CD14-positive monocyte (primary cell): Measurements from ENCODE around the gene ASTN2. TPM values are rescaled to one million over a fixed set of nuclear protein-coding genes. Genes with fewer than 3 reads are reported as not detected.

Source experiments
- DNase-seq, 3 donors: peaks; one replicate each; pipeline ENCODE4 v3.0.0-alpha.2; 2011 to 2022
- H2AFZ ChIP-seq: 2 replicates; pipeline ENCODE4 v1.6.0; 2012; ENCODE audit warnings: mild to moderate bottlenecking, low read depth, low read length, inconsistent platforms; ENCODE audit not compliant: insufficient read depth, poor library complexity, severe bottlenecking
- H3K27ac ChIP-seq, 2 donors: 1 replicate in 1 of 2; 2 replicates in 1 of 2; pipeline ENCODE4 v1.5.1; 2012 to 2013; ENCODE audit warnings: low read length in 2 of 2, control low read depth in 1 of 2, inconsistent platforms in 1 of 2, low read depth in 1 of 2, mild to moderate bottlenecking in 1 of 2
- H3K27me3 ChIP-seq, 2 donors: one replicate each; pipeline versions ENCODE4 v1.6.0 to v1.6.1; 2011 to 2013; ENCODE audit warnings: low read length in 2 of 2; ENCODE audit not compliant: control insufficient read depth in 2 of 2, insufficient read depth in 2 of 2
- H3K36me3 ChIP-seq, 2 donors: replicated peaks in 1 of 2; 1 replicate in 1 of 2; 2 replicates in 1 of 2; pipeline versions ENCODE4 v1.5.1 to v1.6.1; 2012 to 2013; ENCODE audit warnings: low read length in 2 of 2, control low read depth in 1 of 2, inconsistent platforms in 1 of 2, mild to moderate bottlenecking in 1 of 2; ENCODE audit not compliant: insufficient read depth in 2 of 2, control insufficient read depth in 1 of 2
- H3K4me1 ChIP-seq, 2 donors: 1 replicate in 1 of 2; 2 replicates in 1 of 2; pipeline versions ENCODE4 v1.5.1 to v1.6.1; 2012 to 2013; ENCODE audit warnings: low read length in 2 of 2, control low read depth in 1 of 2, inconsistent platforms in 1 of 2, mild to moderate bottlenecking in 1 of 2, moderate library complexity in 1 of 2; ENCODE audit not compliant: insufficient read depth in 2 of 2, control insufficient read depth in 1 of 2
- H3K4me2 ChIP-seq: replicated peaks from 2 replicates; pipeline ENCODE3; 2012; ENCODE audit warnings: low read length, moderate library complexity, mild to moderate bottlenecking; ENCODE audit not compliant: poor library complexity, severe bottlenecking; ENCODE audit errors: extremely low read depth
- H3K4me3 ChIP-seq, 3 experiments: fragments of 200-600 bp in 1 of 3; sonication (generic) in 1 of 3; replicated peaks in 1 of 3; 1 replicate in 2 of 3; 2 replicates in 1 of 3; pipeline ENCODE4 v1.5.1; 2011 to 2013; ENCODE audit warnings: low read length in 3 of 3, mild to moderate bottlenecking in 3 of 3, control low read depth in 2 of 3, low read depth in 2 of 3, inconsistent platforms in 1 of 3, moderate library complexity in 1 of 3
- H3K79me2 ChIP-seq: 2 replicates; pipeline ENCODE4 v1.6.0; 2012; ENCODE audit warnings: mild to moderate bottlenecking, control low read depth, inconsistent platforms, low read length, moderate library complexity; ENCODE audit not compliant: insufficient read depth
- H3K9ac ChIP-seq: 2 replicates; pipeline ENCODE4 v1.6.0; 2017; ENCODE audit warnings: low read length, mild to moderate bottlenecking; ENCODE audit not compliant: insufficient read depth, poor library complexity, severe bottlenecking
- H3K9me3 ChIP-seq, 2 donors: replicated peaks in 1 of 2; 1 replicate in 1 of 2; 2 replicates in 1 of 2; pipeline versions ENCODE4 v1.5.1 to v1.6.1; 2012 to 2013; ENCODE audit warnings: low read length in 2 of 2, control low read depth in 1 of 2; ENCODE audit not compliant: control insufficient read depth in 1 of 2, insufficient read depth in 1 of 2
- H4K20me1 ChIP-seq: 2 replicates; pipeline ENCODE4 v1.6.0; 2012; ENCODE audit warnings: mild to moderate bottlenecking, low read length, control low read depth, moderate library complexity; ENCODE audit not compliant: insufficient read depth
- H3K27ac Mint-ChIP-seq, 7 donors: one replicate each; pipeline ENCODE4 v1.8.0; 2020; ENCODE audit warnings: mild to moderate bottlenecking in 7 of 7, mixed read lengths in 7 of 7, moderate library complexity in 6 of 7, inconsistent platforms in 2 of 7
- H3K27me3 Mint-ChIP-seq, 3 donors: one replicate each; pipeline ENCODE4 v1.8.0; 2021 to 2022; ENCODE audit warnings: low read depth in 3 of 3, mild to moderate bottlenecking in 3 of 3, mixed read lengths in 3 of 3, moderate library complexity in 3 of 3, inconsistent platforms in 1 of 3
- H3K36me3 Mint-ChIP-seq, 2 donors: one replicate each; pipeline ENCODE4 v1.8.0; 2020; ENCODE audit warnings: mixed read lengths in 2 of 2, inconsistent platforms in 1 of 2, mild to moderate bottlenecking in 1 of 2
- H3K4me1 Mint-ChIP-seq: one replicate; pipeline ENCODE4 v1.8.0; 2020; ENCODE audit warnings: mild to moderate bottlenecking, mixed read lengths
- H3K4me3 Mint-ChIP-seq, 2 donors: one replicate each; pipeline ENCODE4 v1.8.0; 2020; ENCODE audit warnings: mild to moderate bottlenecking in 2 of 2, mixed read lengths in 2 of 2, moderate library complexity in 1 of 2
- H3K9me3 Mint-ChIP-seq, 7 donors: one replicate each; pipeline ENCODE4 v1.8.0; 2020 to 2022; ENCODE audit warnings: mixed read lengths in 7 of 7, mild to moderate bottlenecking in 6 of 7, moderate library complexity in 6 of 7, inconsistent platforms in 2 of 7
- CTCF ChIP-seq: fragments of 200-600 bp; IDR thresholded peaks from one replicate; pipeline ENCODE4 v1.8.0; 2022; ENCODE audit warnings: antibody characterized with exemption, mild to moderate bottlenecking
- WGBS: methylation state at CpG from one replicate; pipeline ENCODE4 v1.1.5; 2013; ENCODE audit warnings: missing lambda C conversion rate; ENCODE audit not compliant: insufficient coverage; 5-methylcytosine and 5-hydroxymethylcytosine counted together
- intact Hi-C, 2 donors: fragments of 100-400 bp; cut with micrococcal nuclease; formaldehyde crosslinking; loops; one replicate each; pipeline versions ENCODE4 v1.15.0 to v1.15.1; 2023
- polyA plus RNA-seq, 3 donors: library from polyadenylated mRNA; depleted of rRNA in 1 of 3; unstranded in 2 of 3; stranded (reverse) in 1 of 3; fragments of 300-500 nt in 2 of 3; fragments of >200 nt in 1 of 3; fragmentation: Illumina TruSeq in 2 of 3; gene quantifications; 1 replicate in 2 of 3; 2 replicates in 1 of 3; pipeline ENCODE4 v1.2.3, GENCODE V29; 2012 to 2021

Gene ASTN2
- polyA plus RNA-seq, 3 donors = not detected

GRCh38 chr9:117164512-117164911 lies 250.3 kb downstream of the ASTN2 start:
- H2AFZ ChIP-seq = no peak overlapping the region
- WGBS = 88% methylated on average over 1 of the region's 1 CpG
- H3K9ac ChIP-seq = no peak overlapping the region
- no peak overlapping the region for H3K4me2 ChIP-seq
- H4K20me1 ChIP-seq = no peaks in the 10 kb centered on the region
- H3K4me1 ChIP-seq = no peaks in the 10 kb centered on the region
- H3K9me3 Mint-ChIP-seq = no peaks in the 10 kb centered on the region
- H3K9me3 ChIP-seq = no peaks in the 10 kb centered on the region
- H3K36me3 ChIP-seq = no peaks in the 10 kb centered on the region
- no peaks in the 10 kb centered on the region for H3K79me2 ChIP-seq
- no peaks in the 10 kb centered on the region for H3K4me1 Mint-ChIP-seq
- H3K4me3 Mint-ChIP-seq = no peak overlapping the region
- no peak overlapping the region for H3K27ac Mint-ChIP-seq
- no peak for DNase-seq
- H3K27me3 ChIP-seq = no peaks in the 10 kb centered on the region
- H3K27me3 Mint-ChIP-seq = no peaks in the 10 kb centered on the region
- no peak overlapping the region for H3K4me3 ChIP-seq
- no peaks in the 10 kb centered on the region for H3K36me3 Mint-ChIP-seq
- no peak for TF ChIP-seq CTCF
- no peak overlapping the region for H3K27ac ChIP-seq
- intact Hi-C loops = no loop called here

GRCh38 chr9:117160254-117160653 lies 254.6 kb downstream of the ASTN2 start:
- Histone ChIP-seq H3K27me3 (no peaks in the 10 kb centered on the region), H3K4me3 (no peak overlapping the region), H3K36me3 (no peaks in the 10 kb centered on the region), H3K9ac (no peak overlapping the region), H3K27ac (no peak overlapping the region), H4K20me1 (no peaks in the 10 kb centered on the region), H2AFZ (no peak overlapping the region), H3K9me3 (no peaks in the 10 kb centered on the region), H3K4me1 (no peaks in the 10 kb centered on the region), H3K79me2 (no peaks in the 10 kb centered on the region), H3K4me2 (no peak overlapping the region)
- Mint-ChIP-seq H3K36me3 (no peaks in the 10 kb centered on the region), H3K9me3 (no peaks in the 10 kb centered on the region), H3K4me1 (no peaks in the 10 kb centered on the region), H3K27ac (no peak overlapping the region), H3K4me3 (no peak overlapping the region), H3K27me3 (peaks cover 0 to 3% (median 0%) of the 10 kb centered on the region in 3 donors)
- intact Hi-C loops = no loop called here
- no peak for DNase-seq
- TF ChIP-seq CTCF = no peak
